PC-9 (cell line): ENCODE data around the gene MAP4. TPM values are rescaled to one million over a fixed set of nuclear protein-coding genes. Genes with fewer than 3 reads are reported as not detected.

ENCODE experiments used
- BruUV-seq: library from RNA; stranded (reverse); fragments of 400-500 nt; replicated peaks from 2 replicates; lab custom pipeline; 2021; lab: Mats Ljungman, UMichigan
- CTCF ChIA-PET: fragments of 300-600 bp; sonication (Branson Sonifier 250); formaldehyde crosslinking; loops from one replicate; lab custom pipeline; 2022; ENCODE audit warnings: antibody characterized with exemption; lab: Charles Lee
- POLR2A ChIA-PET: fragments of 300-600 bp; sonication (Branson Sonifier 250); formaldehyde crosslinking; loops from one replicate; lab custom pipeline; 2022; ENCODE audit warnings: antibody characterized with exemption; ENCODE audit not compliant: unreplicated experiment; lab: Charles Lee
- DNase-seq, 2 experiments: peaks; one replicate each; pipeline versions ENCODE4 v3.0.0 to v3.0.0-alpha.2; 2015 to 2022; ENCODE audit warnings: mixed read lengths in 1 of 2
- H2AFZ ChIP-seq: fragments of 200-600 bp; sonication (generic); 2 replicates; pipeline ENCODE4 v1.8.1; 2017; ENCODE audit warnings: antibody characterized with exemption
- H3F3A ChIP-seq: fragments of 200-600 bp; sonication (generic); 2 replicates; pipeline ENCODE4 v1.8.1; 2017; ENCODE audit warnings: antibody characterized with exemption, mild to moderate bottlenecking, low read depth; ENCODE audit not compliant: insufficient read depth
- H3K27ac ChIP-seq: fragments of 200-600 bp; sonication (generic); 2 replicates; pipeline ENCODE4 v1.6.1; 2016; ENCODE audit warnings: mixed run types
- H3K27me3 ChIP-seq: fragments of 200-600 bp; sonication (generic); 2 replicates; pipeline ENCODE4 v1.6.1; 2016; ENCODE audit warnings: low read depth, mixed run types; ENCODE audit not compliant: insufficient read depth
- H3K36me3 ChIP-seq: fragments of 200-600 bp; sonication (generic); 2 replicates; pipeline ENCODE4 v1.6.1; 2016; ENCODE audit warnings: low read depth, mixed run types
- H3K4me1 ChIP-seq: fragments of 200-600 bp; sonication (generic); replicated peaks from 2 replicates; pipeline ENCODE4 v1.6.1; 2016; ENCODE audit warnings: mixed run types; ENCODE audit not compliant: insufficient read depth
- H3K4me2 ChIP-seq: fragments of 200-600 bp; sonication (generic); 2 replicates; pipeline ENCODE4 v1.6.1; 2017; ENCODE audit warnings: mixed run types
- H3K4me3 ChIP-seq: fragments of 200-600 bp; sonication (generic); 2 replicates; pipeline ENCODE4 v1.6.1; 2016; ENCODE audit warnings: mixed run types
- H3K79me2 ChIP-seq: fragments of 200-600 bp; sonication (generic); 2 replicates; pipeline ENCODE4 v1.6.1; 2017; ENCODE audit warnings: low read depth, mixed run types
- H3K9me2 ChIP-seq: fragments of 200-600 bp; sonication (generic); 2 replicates; pipeline ENCODE4 v1.8.1; 2017; ENCODE audit warnings: mild to moderate bottlenecking; ENCODE audit not compliant: insufficient read depth
- H3K9me3 ChIP-seq: fragments of 200-600 bp; sonication (generic); 2 replicates; pipeline ENCODE4 v1.8.1; 2016; ENCODE audit warnings: low read depth; ENCODE audit not compliant: insufficient read depth
- H4K20me1 ChIP-seq: fragments of 200-600 bp; sonication (generic); 2 replicates; pipeline ENCODE4 v1.8.1; 2017; ENCODE audit not compliant: insufficient read depth
- CTCF ChIP-seq: fragments of 200-600 bp; sonication (generic); conservative IDR thresholded peaks from 2 replicates; pipeline ENCODE4 v1.6.1; 2017; ENCODE audit warnings: mixed run types, antibody characterized with exemption, mild to moderate bottlenecking, moderate library complexity
- EZH2 ChIP-seq: fragments of 200-600 bp; sonication (generic); IDR thresholded peaks from 2 replicates; pipeline ENCODE4 v1.8.0; 2017; ENCODE audit warnings: antibody characterized with exemption, low read depth
- intact Hi-C: fragments of 100-400 bp; cut with micrococcal nuclease; formaldehyde crosslinking; loops from one replicate; pipeline ENCODE4 v1.10.0; 2022; ENCODE audit not compliant: unreplicated experiment
- total RNA-seq: library from RNA; stranded (reverse); gene quantifications from 2 replicates; pipeline ENCODE4 v1.2.3, GENCODE V29; 2021

The MAP4 gene
- total RNA-seq, 1 experiment from 2014 or later, result 187 TPM

- intact Hi-C loops, result no loop called here
- H3F3A ChIP-seq, result no peaks in the 10 kb centered on the region
- no peak overlapping the region for H3K4me3 ChIP-seq
- H3K27ac ChIP-seq, result no peak overlapping the region
- no TSS peak for BruUV-seq
- TF ChIP-seq CTCF (no peak), EZH2 (no peak)
- no peaks in the 10 kb centered on the region for H3K9me3 ChIP-seq
- H3K4me2 ChIP-seq, result no peak overlapping the region
- DNase-seq, result no peak
- ChIA-PET CTCF (no interaction called here), POLR2A (interaction anchor here (0.5 to 0.7 kb wide), 3 partner anchors 21 to 307 kb away, joined by 3 to 6 read pairs (median 4); no protein-coding TSS in a partner anchor)
- no peak overlapping the region for H2AFZ ChIP-seq
- no peaks in the 10 kb centered on the region for H3K36me3 ChIP-seq
- H3K79me2 ChIP-seq, result no peaks in the 10 kb centered on the region
- H3K4me1 ChIP-seq, result peaks cover 18% of the 10 kb centered on the region
- H3K27me3 ChIP-seq, result no peaks in the 10 kb centered on the region
- H4K20me1 ChIP-seq, result no peaks in the 10 kb centered on the region
- H3K9me2 ChIP-seq, result no peaks in the 10 kb centered on the region
Observed at GRCh38 chr3:47961036-47961435, 55.2 kb downstream of the MAP4 start.

GRCh38 chr3:47956521-47956920 is 59.7 kb downstream of the MAP4 start:
- H3K4me1 ChIP-seq, result no peaks in the 10 kb centered on the region
- no peak overlapping the region for H3K4me2 ChIP-seq
- no peak overlapping the region for H3K4me3 ChIP-seq
- H3F3A ChIP-seq, result no peaks in the 10 kb centered on the region; the same call in 1 of the 2 replicates
- POLR2A ChIA-PET, result no interaction called here
- H2AFZ ChIP-seq, result no peak overlapping the region
- H3K9me3 ChIP-seq, result no peaks in the 10 kb centered on the region
- no peaks in the 10 kb centered on the region for H3K9me2 ChIP-seq
- no peaks in the 10 kb centered on the region for H3K27me3 ChIP-seq
- CTCF ChIA-PET, result interaction anchor here (0.6 kb wide), 1 partner anchor 156 kb away, joined by 3 read pairs; no protein-coding TSS in a partner anchor
- no TSS peak for BruUV-seq
- no peaks in the 10 kb centered on the region for H4K20me1 ChIP-seq
- no peaks in the 10 kb centered on the region for H3K36me3 ChIP-seq
- intact Hi-C loops, result no loop called here
- no peaks in the 10 kb centered on the region; the same call in 1 of the 2 replicates for H3K79me2 ChIP-seq
- TF ChIP-seq EZH2 (no peak), CTCF (no peak)
- H3K27ac ChIP-seq, result no peak overlapping the region
- DNase-seq, result no peak

GRCh38 chr3:47954567-47954966 is 61.6 kb downstream of the MAP4 start:
- BruUV-seq, result no TSS peak
- Histone ChIP-seq H3K9me3 (no peaks in the 10 kb centered on the region), H3K36me3 (no peaks in the 10 kb centered on the region), H4K20me1 (no peaks in the 10 kb centered on the region), H3F3A (peaks cover 4% of the 10 kb centered on the region; the same call in 1 of the 2 replicates), H3K79me2 (no peaks in the 10 kb centered on the region; the same call in 1 of the 2 replicates), H3K27ac (no peak overlapping the region), H2AFZ (no peak overlapping the region), H3K4me3 (no peak overlapping the region), H3K9me2 (no peaks in the 10 kb centered on the region), H3K4me1 (no peaks in the 10 kb centered on the region), H3K27me3 (no peaks in the 10 kb centered on the region), H3K4me2 (no peak overlapping the region)
- no peak for TF ChIP-seq CTCF
- no peak for TF ChIP-seq EZH2
- ChIA-PET POLR2A (no interaction called here), CTCF (interaction anchor here (0.6 kb wide), 1 partner anchor 489 kb away, joined by 8 read pairs; no protein-coding TSS in a partner anchor)
- intact Hi-C loops, result no loop called here
- DNase-seq, result no peak
